ENCODE results near the gene SYNPR. TPM values are rescaled to one million over a fixed set of nuclear protein-coding genes. Genes with fewer than 3 reads are reported as not detected.

SYNPR gene
- total RNA-seq, 4 donors from 2014 or later, result 1.7 TPM; not detected in 3

DNA sequence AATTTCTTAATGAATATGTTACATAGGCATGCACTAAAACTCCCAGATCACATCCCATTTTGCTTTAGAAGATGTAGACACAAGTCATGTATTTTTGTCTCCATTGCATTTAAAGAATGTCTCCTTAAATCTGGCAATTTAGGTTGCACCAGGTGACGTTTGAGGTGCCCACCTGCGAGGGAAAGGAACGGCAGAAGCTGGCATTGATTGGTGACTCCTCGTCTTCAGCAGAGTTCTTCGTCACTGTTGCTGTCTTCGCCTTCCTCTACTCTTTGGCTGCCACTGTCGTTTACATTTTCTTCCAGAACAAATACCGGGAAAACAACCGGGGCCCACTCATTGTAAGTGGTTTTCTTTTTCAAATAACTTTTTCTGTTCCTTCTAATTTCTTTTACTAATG is 278.3 kb downstream of the SYNPR start:
- TF ChIP-seq CTCF (IDR thresholded peaks at IDR 0.05), result no peak
- TF ChIP-seq POLR2A (IDR thresholded peaks at IDR 0.05), result no peak
- Histone ChIP-seq H3K27me3 (no peaks in the 10 kb centered on the region), H3K27ac (no peak overlapping the region), H3K4me3 (no peak overlapping the region), H3K36me3 (no peaks in the 10 kb centered on the region), H3K4me1 (no peaks in the 10 kb centered on the region), H3K9me3 (no peaks in the 10 kb centered on the region)
- intact Hi-C loops (cut with DNase I; ENCODE audit: low total_unique reads), result no loop called here
- no peak for DNase-seq

GRCh38 chr3:63557912-63558311 is 279.8 kb downstream of the SYNPR start:
- Histone ChIP-seq H3K9me3 (no peaks in the 10 kb centered on the region), H3K27me3 (no peaks in the 10 kb centered on the region), H3K4me1 (no peaks in the 10 kb centered on the region), H3K4me3 (no peak overlapping the region), H3K36me3 (no peaks in the 10 kb centered on the region), H3K27ac (no peak overlapping the region)
- intact Hi-C loops (cut with DNase I; ENCODE audit: low total_unique reads), result no loop called here
- TF ChIP-seq CTCF (IDR thresholded peaks at IDR 0.05), result no peak
- TF ChIP-seq POLR2A (IDR thresholded peaks at IDR 0.05), result no peak
- no peak for DNase-seq

- TF ChIP-seq POLR2A (IDR thresholded peaks at IDR 0.05) (no peak), CTCF (IDR thresholded peaks at IDR 0.05) (no peak)
- no peaks in the 10 kb centered on the region for H3K9me3 ChIP-seq
- intact Hi-C loops (cut with DNase I; ENCODE audit: low total_unique reads), result no loop called here
- H3K36me3 ChIP-seq, result no peaks in the 10 kb centered on the region
- no peak overlapping the region for H3K27ac ChIP-seq
- H3K4me1 ChIP-seq, result no peaks in the 10 kb centered on the region
- H3K4me3 ChIP-seq, result no peak overlapping the region
- no peaks in the 10 kb centered on the region for H3K27me3 ChIP-seq
- no peak for DNase-seq
These were observed 281.8 kb downstream of the SYNPR start for GRCh38 chr3:63559884-63560283.

DNA sequence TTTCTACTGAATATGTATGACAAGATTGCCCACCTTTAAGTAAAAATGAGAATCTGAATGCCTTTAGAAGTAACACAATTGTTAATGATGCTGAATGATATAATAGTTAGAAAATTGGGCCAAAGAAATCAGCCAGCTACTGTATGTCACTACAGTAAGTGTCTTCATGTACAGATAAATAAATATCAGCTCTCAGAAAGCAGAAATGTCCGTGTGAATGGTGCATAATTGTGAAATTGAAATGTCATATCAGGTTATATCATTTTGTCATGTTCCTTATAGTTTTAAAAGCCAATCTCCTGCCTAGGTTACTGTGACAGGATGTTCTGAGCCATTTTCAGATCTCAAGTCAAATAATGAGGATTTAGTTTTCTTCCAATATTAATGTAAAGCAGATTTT is 283.8 kb downstream of the SYNPR start:
- no peaks in the 10 kb centered on the region for H3K4me1 ChIP-seq
- no peak overlapping the region for H3K4me3 ChIP-seq
- TF ChIP-seq CTCF (IDR thresholded peaks at IDR 0.05) (no peak), POLR2A (IDR thresholded peaks at IDR 0.05) (no peak)
- intact Hi-C loops (cut with DNase I; ENCODE audit: low total_unique reads), result no loop called here
- no peaks in the 10 kb centered on the region for H3K27me3 ChIP-seq
- no peak overlapping the region for H3K27ac ChIP-seq
- no peak for DNase-seq
- no peaks in the 10 kb centered on the region for H3K36me3 ChIP-seq
- no peaks in the 10 kb centered on the region for H3K9me3 ChIP-seq

DNA sequence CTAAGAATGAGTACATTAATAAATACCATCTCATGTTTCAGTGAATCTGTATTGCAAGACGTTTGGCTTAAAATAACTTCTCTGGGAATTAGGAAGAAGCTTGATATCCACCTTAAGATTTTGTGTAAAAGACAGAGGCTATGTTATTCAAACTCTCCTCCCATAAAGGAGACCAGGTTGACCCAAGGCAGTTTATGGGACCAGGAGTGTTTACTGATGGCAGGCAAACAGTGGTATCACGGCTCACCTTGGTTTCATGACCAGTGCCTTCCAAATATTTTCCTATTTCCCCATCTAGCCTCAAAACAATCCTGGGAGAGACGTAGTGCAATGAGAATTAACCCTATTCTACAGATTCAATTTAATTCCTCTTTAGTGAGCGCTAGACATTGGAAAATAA is 284.2 kb downstream of the SYNPR start:
- DNase-seq, result no peak
- TF ChIP-seq POLR2A (IDR thresholded peaks at IDR 0.05) (no peak), CTCF (IDR thresholded peaks at IDR 0.05) (no peak)
- no peaks in the 10 kb centered on the region for H3K36me3 ChIP-seq
- no peaks in the 10 kb centered on the region for H3K27me3 ChIP-seq
- intact Hi-C loops (cut with DNase I; ENCODE audit: low total_unique reads), result no loop called here
- no peaks in the 10 kb centered on the region for H3K4me1 ChIP-seq
- H3K4me3 ChIP-seq, result no peak overlapping the region
- no peaks in the 10 kb centered on the region for H3K9me3 ChIP-seq
- H3K27ac ChIP-seq, result no peak overlapping the region
